ENCODE results near the gene DPP6. TPM values are rescaled to one million over a fixed set of nuclear protein-coding genes. Genes with fewer than 3 reads are reported as not detected.
"Not testable (repeated sequence)": the region's sequence is repeated elsewhere in the genome, so short reads cannot be mapped to it uniquely, and the experiment has no call there.

The DPP6 gene
- total and polyA plus RNA-seq, 5 donors = 0.07 to 0.35 (median 0.11) TPM; not detected in 2

DNA sequence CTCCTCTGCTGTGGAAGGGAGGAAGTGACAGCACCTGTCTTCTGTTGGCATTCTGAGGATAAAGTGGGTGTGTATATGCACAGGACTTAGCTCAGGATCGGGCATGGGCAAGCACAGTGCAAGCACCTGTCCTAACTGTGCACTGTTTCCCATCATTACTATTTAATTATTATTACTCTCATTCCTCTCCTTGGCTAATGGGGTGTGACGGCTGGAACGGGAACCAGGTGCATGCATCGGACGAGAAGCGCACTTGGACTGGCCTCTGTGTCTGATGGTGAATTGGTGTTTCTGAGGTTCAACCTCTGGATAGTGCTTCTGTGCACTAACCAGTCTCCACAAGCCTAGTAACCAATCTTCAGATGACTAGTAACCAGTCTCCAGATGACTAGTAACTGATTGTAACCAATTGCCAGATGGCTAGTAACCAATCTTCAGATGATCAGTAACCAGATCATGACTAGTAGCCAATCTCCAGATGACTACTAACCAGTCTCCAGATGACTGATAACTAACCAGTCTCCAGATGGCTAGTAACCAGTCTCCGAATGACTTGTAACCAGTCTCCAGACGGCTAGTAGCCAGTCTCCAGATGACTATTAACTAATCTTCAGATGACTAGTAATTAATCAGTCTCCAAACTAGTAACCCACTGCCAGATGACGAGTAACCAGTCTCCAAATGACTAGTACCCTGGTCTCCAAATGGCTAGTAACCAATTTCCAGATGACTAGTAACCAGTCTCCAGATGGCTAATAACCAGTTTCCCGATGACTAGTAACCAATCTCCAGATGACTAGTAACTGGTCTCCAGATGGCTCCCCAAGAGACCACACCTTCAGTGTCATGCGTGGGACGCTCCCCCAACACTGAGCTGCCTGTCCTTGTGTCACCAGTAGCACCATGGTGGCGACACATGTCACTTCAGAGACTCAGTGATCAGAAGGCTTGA, 864.9 kb downstream of the DPP6 start:
- no peak for ATAC-seq
- DNase-seq = no peak
- no peak overlapping the region for H3K27ac ChIP-seq (ENCODE audit: low read length)
- no peaks in the 10 kb centered on the region for H3K27me3 ChIP-seq (ENCODE audit: control insufficient read depth, insufficient read depth)
- H3K4me1 ChIP-seq (ENCODE audit: control insufficient read depth, insufficient read depth, low read length) = no peaks in the 10 kb centered on the region
- intact Hi-C loops (cut with DNase I) = loop anchor here in 1 of 4 donors (10.0 kb wide), 1 partner anchor 438 kb away; no protein-coding TSS in a partner anchor
- H3K9me3 ChIP-seq (ENCODE audit: control insufficient read depth, low read length) = no peaks in the 10 kb centered on the region
- H3K4me3 ChIP-seq (ENCODE audit: low read length) = no peak overlapping the region
- 89% methylated on average over 13 of the region's 13 CpGs for WGBS

DNA sequence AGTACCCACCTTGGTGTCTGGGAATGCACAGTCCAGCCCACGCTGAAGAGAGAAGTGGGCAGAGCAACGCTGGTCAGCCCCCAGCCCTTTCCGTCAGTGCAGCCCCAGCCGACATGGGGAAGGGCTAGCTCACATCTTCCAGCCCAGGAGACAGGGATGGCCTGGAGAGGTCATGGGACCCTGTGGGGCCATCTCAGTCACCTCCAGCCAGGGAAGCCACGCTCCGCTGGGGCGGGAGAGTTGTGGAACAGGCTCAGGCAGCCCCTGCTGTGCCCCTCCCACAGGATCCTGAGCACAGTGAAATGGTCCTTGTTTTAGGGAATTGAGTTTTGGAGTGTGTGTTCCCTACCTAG, 865.6 kb downstream of the DPP6 start:
- no peak for ATAC-seq

DNA sequence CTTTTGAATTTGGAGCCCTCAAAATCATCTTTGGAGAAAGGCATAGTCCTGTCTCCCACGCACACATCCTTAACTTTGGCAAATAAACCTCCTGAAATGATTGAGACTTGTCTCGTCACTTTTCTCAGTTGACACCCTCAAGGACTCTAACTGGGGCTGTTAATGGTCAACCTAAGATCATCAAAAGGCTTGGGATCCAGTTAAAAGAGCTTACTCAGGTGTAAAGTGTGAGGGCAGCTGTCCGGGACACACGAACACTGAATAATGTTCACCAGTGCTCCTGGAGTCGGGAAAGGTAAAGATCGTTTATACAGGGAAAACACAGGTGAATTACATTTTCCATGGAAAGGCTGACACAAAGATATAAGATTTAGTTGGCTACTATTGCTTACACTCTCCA, 866.1 kb downstream of the DPP6 start:
- intact Hi-C loops (cut with DNase I) = loop anchor here in 1 of 4 donors (10.0 kb wide), 1 partner anchor 437 kb away; no protein-coding TSS in a partner anchor
- H3K9me3 ChIP-seq (ENCODE audit: control insufficient read depth, low read length) = no peaks in the 10 kb centered on the region
- H3K27me3 ChIP-seq (ENCODE audit: control insufficient read depth, insufficient read depth) = no peaks in the 10 kb centered on the region
- 80% methylated on average over 6 of the region's 6 CpGs for WGBS
- no peaks in the 10 kb centered on the region for H3K4me1 ChIP-seq (ENCODE audit: control insufficient read depth, insufficient read depth, low read length)
- no peak overlapping the region for H3K27ac ChIP-seq (ENCODE audit: low read length)
- ATAC-seq (no peak), DNase-seq (no peak)
- no peak overlapping the region for H3K4me3 ChIP-seq (ENCODE audit: low read length)

More for the DNA sequence above, 865.6 kb downstream of the DPP6 start:
- WGBS = 72% methylated on average over 7 of the region's 7 CpGs
- no peaks in the 10 kb centered on the region for H3K4me1 ChIP-seq (ENCODE audit: control insufficient read depth, insufficient read depth, low read length)
- DNase-seq = no peak
- H3K9me3 ChIP-seq (ENCODE audit: control insufficient read depth, low read length) = no peaks in the 10 kb centered on the region
- intact Hi-C loops (cut with DNase I) = loop anchor here in 1 of 4 donors (10.0 kb wide), 1 partner anchor 437 kb away; no protein-coding TSS in a partner anchor
- no peaks in the 10 kb centered on the region for H3K27me3 ChIP-seq (ENCODE audit: control insufficient read depth, insufficient read depth)
- no peak overlapping the region for H3K4me3 ChIP-seq (ENCODE audit: low read length)
- H3K27ac ChIP-seq (ENCODE audit: low read length) = no peak overlapping the region

DNA sequence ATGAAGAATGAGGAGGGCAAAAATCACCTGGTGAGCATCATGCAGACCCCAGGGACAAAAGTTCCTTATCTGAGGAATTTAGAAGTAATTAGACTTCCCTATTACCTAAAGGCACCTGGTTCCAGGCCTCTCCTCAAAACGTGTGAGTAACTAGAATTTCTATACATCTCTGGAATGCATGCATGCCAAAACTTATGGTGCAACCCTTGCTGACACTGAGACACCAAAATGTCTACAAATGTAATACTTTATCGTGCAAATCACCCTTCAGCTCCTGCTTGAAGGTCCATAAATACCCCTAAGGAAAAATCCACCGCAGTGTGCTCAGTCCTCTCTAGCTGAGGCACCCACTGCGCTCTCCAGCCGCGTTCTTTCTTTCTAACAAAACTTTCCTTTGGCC, 866.5 kb downstream of the DPP6 start:
- ATAC-seq (no peak), DNase-seq (no peak)
- Histone ChIP-seq H3K27me3 (ENCODE audit: control insufficient read depth, insufficient read depth) (no peaks in the 10 kb centered on the region), H3K9me3 (ENCODE audit: control insufficient read depth, low read length) (no peaks in the 10 kb centered on the region), H3K27ac (ENCODE audit: low read length) (no peak overlapping the region), H3K4me1 (ENCODE audit: control insufficient read depth, insufficient read depth, low read length) (no peaks in the 10 kb centered on the region), H3K4me3 (ENCODE audit: low read length) (no peak overlapping the region)
- 79% methylated on average over 6 of the region's 6 CpGs for WGBS
- intact Hi-C loops (cut with DNase I) = loop anchor here in 1 of 4 donors (10.0 kb wide), 1 partner anchor 436 kb away; no protein-coding TSS in a partner anchor

DNA sequence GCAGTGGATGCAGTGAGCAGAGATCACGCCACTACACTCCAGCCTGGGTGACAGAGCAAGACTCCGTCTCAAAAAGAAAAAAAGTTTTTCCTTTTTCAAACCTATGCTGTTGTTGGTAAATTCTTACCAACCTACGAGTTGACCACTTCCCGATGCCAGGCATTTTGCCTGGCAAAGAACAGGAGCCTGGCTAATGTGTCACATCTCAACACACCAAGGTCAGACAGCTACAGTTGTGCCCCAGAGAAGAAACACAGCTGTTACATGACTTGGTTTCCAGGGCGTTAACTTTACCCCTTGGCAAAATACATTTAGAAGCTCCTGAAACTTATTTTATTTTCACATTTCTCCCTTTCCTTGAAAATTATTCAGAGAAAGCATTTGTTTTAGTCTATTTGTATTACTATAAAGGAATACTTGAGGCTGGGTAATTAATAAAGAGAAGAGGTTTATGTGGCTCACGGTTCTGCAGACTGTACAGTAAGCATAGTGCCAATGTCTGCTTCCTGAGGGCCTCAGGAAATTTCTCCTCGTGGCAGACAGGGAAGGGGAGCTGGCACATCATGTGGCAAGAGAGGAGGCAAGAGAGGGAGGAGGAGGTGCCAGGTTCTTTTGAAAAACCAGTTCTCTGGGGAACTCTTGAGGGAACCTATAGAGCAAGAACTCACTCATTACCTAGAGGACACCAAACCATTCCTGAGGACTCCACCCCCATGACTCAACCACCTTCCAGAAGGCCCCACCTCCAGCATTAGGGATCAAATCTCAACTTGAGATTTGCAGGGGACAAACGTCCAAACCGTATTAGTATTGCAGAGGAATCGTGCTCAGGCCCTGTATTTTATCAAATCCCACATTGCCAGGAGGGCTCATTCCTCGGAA, 867.4 kb downstream of the DPP6 start:
- Histone ChIP-seq H3K27ac (ENCODE audit: low read length) (no peak overlapping the region), H3K27me3 (ENCODE audit: control insufficient read depth, insufficient read depth) (no peaks in the 10 kb centered on the region), H3K4me3 (ENCODE audit: low read length) (no peak overlapping the region), H3K4me1 (ENCODE audit: control insufficient read depth, insufficient read depth, low read length) (no peaks in the 10 kb centered on the region), H3K9me3 (ENCODE audit: control insufficient read depth, low read length) (no peaks in the 10 kb centered on the region)
- 62% methylated on average over 11 of the region's 11 CpGs for WGBS
- intact Hi-C loops (cut with DNase I) = loop anchor here in 2 of 4 donors (10.0 kb wide), 2 partner anchors 265 to 435 kb away; no protein-coding TSS in a partner anchor
- no peak for ATAC-seq
- DNase-seq = no peak

DNA sequence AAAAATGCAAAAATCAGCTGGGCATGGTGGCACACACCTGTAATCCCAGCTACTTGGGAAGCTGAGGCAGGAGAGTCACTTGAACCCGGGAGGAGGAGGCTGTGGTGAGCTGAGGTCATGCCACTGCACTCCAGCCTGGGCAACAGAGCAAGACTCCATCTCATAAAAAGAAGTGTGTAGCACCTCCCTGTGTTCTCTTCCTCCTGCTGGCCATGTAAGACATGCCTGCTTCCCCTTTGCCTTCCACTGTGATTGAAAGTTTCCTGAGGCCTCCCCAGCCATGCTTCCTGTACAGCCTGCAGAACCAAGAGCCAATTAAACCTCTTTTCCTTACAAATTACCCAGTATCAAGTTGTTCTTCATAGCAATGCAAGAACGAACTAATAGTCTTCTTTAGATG, 870.3 kb downstream of the DPP6 start:
- intact Hi-C loops (cut with DNase I) = loop anchor here in 1 of 4 donors (10.0 kb wide), 1 partner anchor 262 kb away; no protein-coding TSS in a partner anchor
- not testable (repeated sequence) for ATAC-seq; H3K27ac ChIP-seq (ENCODE audit: low read length); H3K4me1 ChIP-seq (ENCODE audit: control insufficient read depth, insufficient read depth, low read length); H3K4me3 ChIP-seq (ENCODE audit: low read length); H3K27me3 ChIP-seq (ENCODE audit: control insufficient read depth, insufficient read depth); H3K9me3 ChIP-seq (ENCODE audit: control insufficient read depth, low read length); DNase-seq
- 66% methylated on average over 2 of the region's 2 CpGs for WGBS

DNA sequence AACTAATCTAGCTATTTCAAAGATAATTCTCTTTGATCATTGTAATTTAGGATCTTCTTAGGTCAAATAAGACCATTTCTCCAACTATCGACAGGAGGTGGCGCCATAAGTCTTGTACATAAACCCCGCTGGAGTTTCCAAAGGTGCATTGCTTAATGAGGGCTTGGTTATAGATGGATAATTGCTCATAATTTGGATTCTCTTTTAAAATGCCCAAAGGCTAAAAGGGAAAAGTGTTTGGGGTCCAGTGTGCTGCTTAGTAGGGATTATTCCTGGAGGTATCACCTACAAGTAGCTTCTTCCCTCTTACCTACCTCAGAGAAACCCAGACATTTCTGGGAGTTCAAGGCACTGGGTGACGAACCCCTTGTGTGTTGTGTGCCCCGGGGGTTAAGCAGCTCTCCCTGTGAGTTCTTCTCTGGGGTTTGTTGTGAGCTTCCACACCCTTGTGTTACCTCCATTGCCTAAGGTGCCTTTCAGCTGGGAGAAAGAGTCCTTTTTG, 875.5 kb downstream of the DPP6 start:
- H3K4me3 ChIP-seq (ENCODE audit: low read length) = peak overlapping the region; percentile 89
- H3K9me3 ChIP-seq (ENCODE audit: control insufficient read depth, low read length) = no peaks in the 10 kb centered on the region
- 6% methylated on average over 5 of the region's 5 CpGs for WGBS
- no peaks in the 10 kb centered on the region for H3K27me3 ChIP-seq (ENCODE audit: control insufficient read depth, insufficient read depth)
- intact Hi-C loops (cut with DNase I) = loop anchor here in 2 of 4 donors (2.0 to 10.0 kb wide), 3 partner anchors 257 to 417 kb away; no protein-coding TSS in a partner anchor
- DNase-seq = peak; percentile 56 to 86 (median 77)
- H3K4me1 ChIP-seq (ENCODE audit: control insufficient read depth, insufficient read depth, low read length) = no peaks in the 10 kb centered on the region
- H3K27ac ChIP-seq (ENCODE audit: low read length) = peak overlapping the region; percentile 86
- peak; percentile 87 for ATAC-seq

DNA sequence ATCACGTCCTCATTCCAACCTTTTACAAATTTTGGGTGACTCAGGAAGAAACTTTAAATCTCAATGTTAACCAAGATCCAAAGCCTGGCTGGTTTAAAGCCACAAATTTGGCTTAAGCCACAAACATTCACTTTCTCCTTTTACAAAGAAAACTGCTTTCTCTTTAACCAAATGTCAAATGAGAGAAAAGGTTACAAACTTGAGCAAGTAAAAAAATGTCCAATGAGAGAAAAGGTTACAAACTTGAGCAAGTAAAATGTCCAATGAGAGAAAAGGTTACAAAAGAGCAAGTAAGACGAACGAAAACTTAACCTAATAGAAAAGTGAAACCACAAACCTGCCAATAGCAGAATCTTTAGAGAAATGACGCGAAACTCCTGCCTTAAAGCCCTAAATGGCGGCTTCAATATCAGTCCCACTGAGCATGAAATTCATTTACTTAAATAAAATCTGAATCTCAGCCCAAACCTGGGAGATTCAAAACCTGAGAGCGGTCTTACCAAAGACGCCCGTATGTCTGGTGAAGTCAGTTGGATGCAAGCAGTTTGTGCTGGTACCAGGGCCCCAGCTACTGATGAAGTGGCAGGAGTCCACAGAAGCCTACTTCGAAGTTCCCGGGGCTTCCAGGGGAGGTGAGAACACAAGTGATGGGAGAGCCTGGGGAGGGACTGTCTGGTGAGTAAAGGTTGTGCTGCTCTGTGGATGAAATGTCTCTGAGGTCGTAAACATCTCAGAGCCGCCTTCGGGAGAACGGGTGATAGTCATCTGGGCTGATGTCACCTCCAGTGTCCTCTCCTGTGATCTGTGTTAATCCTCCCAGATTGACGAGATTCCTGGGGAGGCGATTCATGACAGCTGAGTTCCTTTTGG, 876.2 kb downstream of the DPP6 start:
- WGBS = 15% methylated on average over 17 of the region's 17 CpGs
- peak overlapping the region; percentile 91 for H3K27ac ChIP-seq (ENCODE audit: low read length)
- no peaks in the 10 kb centered on the region for H3K27me3 ChIP-seq (ENCODE audit: control insufficient read depth, insufficient read depth)
- peak; percentile 91 to 92 for ATAC-seq
- no peaks in the 10 kb centered on the region for H3K4me1 ChIP-seq (ENCODE audit: control insufficient read depth, insufficient read depth, low read length)
- peak overlapping the region; percentile 89 for H3K4me3 ChIP-seq (ENCODE audit: low read length)
- intact Hi-C loops (cut with DNase I) = loop anchor here in 1 of 4 donors (5.0 to 10.0 kb wide), 2 partner anchors 256 to 414 kb away; no protein-coding TSS in a partner anchor
- H3K9me3 ChIP-seq (ENCODE audit: control insufficient read depth, low read length) = no peaks in the 10 kb centered on the region
- DNase-seq = no peak

DNA sequence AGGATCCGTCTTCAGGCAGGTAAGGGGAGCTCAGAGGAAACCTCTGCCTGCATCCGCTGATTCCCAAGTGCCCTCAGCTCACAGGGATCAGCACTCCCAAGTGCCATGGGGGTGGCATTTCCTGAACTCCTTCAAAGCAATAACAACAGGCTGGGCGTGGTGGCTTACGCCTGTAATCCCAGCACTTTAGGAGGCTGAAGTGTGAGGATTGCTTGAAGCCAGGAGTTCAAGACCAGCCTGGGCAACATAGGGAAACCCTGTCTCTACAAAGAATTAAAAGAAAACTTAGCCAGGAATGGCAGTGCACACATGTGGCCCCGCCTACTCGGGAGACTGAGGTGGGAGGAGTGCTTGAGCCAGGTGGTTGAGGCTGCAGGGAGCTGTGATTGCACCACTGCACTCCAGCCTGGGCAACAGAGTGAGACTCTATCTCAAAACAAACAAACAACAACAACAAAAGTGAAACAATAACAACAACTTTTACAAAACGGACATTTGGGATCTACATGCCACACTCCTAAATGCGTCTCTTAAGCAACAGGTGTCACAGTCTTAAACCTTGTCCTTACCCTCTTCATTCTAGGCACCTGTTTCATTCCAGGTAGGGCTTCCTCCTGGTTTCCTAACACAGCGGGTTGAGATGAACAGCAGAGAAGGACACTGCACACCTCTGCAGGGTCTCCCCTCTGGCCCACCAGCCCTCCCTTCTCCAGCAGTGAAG, 877.0 kb downstream of the DPP6 start:
- ATAC-seq (peak; percentile 8 to 30), DNase-seq (peak in 1 of 3 donors; percentile 40)
- Histone ChIP-seq H3K9me3 (ENCODE audit: control insufficient read depth, low read length) (no peaks in the 10 kb centered on the region), H3K27me3 (ENCODE audit: control insufficient read depth, insufficient read depth) (no peaks in the 10 kb centered on the region), H3K27ac (ENCODE audit: low read length) (peak overlapping the region; percentile 91), H3K4me1 (ENCODE audit: control insufficient read depth, insufficient read depth, low read length) (no peaks in the 10 kb centered on the region), H3K4me3 (ENCODE audit: low read length) (peak overlapping the region; percentile 89)
- 64% methylated on average over 9 of the region's 9 CpGs for WGBS
- intact Hi-C loops (cut with DNase I) = loop anchor here in 1 of 4 donors (5.0 to 10.0 kb wide), 2 partner anchors 256 to 413 kb away; no protein-coding TSS in a partner anchor
